OCI-LY7 (cell line): ENCODE measurements around the gene MYO16.

Source experiments
- EZH2phosphoT487 ChIP-seq: fragments of 200-600 bp; sonication (generic); IDR thresholded peaks from 2 replicates; pipeline ENCODE4 v1.6.1; 2018; ENCODE audit warnings: low read depth, borderline replicate concordance, mild to moderate bottlenecking, mixed run types, antibody characterized with exemption, low read length, moderate library complexity, mixed read lengths
- TF ChIP-seq, protein P1 (sequence below): fragments of 200-600 bp; sonication (generic); conservative IDR thresholded peaks from 2 replicates; pipeline ENCODE4 v1.5.1; 2014; ENCODE audit warnings: mild to moderate bottlenecking, antibody characterized with exemption, low read length, moderate library complexity, mixed read lengths

DNA sequence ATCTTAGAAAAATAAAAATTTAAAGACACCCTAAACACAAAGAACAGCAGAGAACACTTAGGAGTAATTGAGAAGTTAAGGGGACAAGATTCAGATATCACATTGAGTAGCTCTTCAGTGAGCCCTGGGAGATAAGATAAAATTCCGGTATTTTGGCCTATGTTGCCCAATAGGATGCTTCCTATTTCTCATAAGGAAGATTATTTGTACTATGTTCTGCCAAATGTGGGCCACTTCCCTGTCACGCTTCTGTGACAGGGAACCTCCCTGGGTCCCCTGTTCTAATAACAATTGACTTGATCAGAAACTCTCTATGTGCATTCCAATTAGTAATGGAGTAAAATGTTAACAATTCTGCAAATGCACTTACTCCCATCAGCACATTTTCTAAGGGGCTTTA is 310.7 kb downstream of the MYO16 start:
- TF ChIP-seq EZH2phosphoT487: no peak
- TF ChIP-seq, protein P1, sequence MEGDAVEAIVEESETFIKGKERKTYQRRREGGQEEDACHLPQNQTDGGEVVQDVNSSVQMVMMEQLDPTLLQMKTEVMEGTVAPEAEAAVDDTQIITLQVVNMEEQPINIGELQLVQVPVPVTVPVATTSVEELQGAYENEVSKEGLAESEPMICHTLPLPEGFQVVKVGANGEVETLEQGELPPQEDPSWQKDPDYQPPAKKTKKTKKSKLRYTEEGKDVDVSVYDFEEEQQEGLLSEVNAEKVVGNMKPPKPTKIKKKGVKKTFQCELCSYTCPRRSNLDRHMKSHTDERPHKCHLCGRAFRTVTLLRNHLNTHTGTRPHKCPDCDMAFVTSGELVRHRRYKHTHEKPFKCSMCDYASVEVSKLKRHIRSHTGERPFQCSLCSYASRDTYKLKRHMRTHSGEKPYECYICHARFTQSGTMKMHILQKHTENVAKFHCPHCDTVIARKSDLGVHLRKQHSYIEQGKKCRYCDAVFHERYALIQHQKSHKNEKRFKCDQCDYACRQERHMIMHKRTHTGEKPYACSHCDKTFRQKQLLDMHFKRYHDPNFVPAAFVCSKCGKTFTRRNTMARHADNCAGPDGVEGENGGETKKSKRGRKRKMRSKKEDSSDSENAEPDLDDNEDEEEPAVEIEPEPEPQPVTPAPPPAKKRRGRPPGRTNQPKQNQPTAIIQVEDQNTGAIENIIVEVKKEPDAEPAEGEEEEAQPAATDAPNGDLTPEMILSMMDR: no peak
